OCI-LY1 (cell line): Measurements from ENCODE around the gene MYO1D.

ENCODE experiments used
- H2AFZ ChIP-seq: fragments of 200-600 bp; sonication (generic), shearing (Covaris generic); 2 replicates; pipeline ENCODE4 v1.6.0; 2014; ENCODE audit warnings: antibody characterized with exemption, mild to moderate bottlenecking, low read length
- H3F3A ChIP-seq: fragments of 200-600 bp; sonication (generic), shearing (Covaris generic); 2 replicates; pipeline ENCODE4 v1.6.0; 2014; ENCODE audit warnings: mild to moderate bottlenecking, antibody characterized with exemption, low read length, moderate library complexity; ENCODE audit not compliant: insufficient read depth
- H3K27ac ChIP-seq: fragments of 200-600 bp; sonication (generic); 2 replicates; pipeline ENCODE4 v1.5.1; 2014; ENCODE audit warnings: low read length, mixed run types, mild to moderate bottlenecking, low read depth; ENCODE audit not compliant: poor library complexity, severe bottlenecking
- H3K27me3 ChIP-seq: fragments of 200-600 bp; sonication (generic); 2 replicates; pipeline ENCODE4 v1.6.0; 2014; ENCODE audit warnings: antibody characterized with exemption, mild to moderate bottlenecking, low read length, moderate library complexity; ENCODE audit not compliant: insufficient read depth
- H3K36me3 ChIP-seq: fragments of 200-600 bp; sonication (generic); 2 replicates; pipeline ENCODE4 v1.6.1; 2014; ENCODE audit warnings: mild to moderate bottlenecking, antibody characterized with exemption, low read length, moderate library complexity, mixed read lengths; ENCODE audit not compliant: insufficient read depth
- H3K4me1 ChIP-seq: fragments of 200-600 bp; sonication (generic); 2 replicates; pipeline ENCODE4 v1.5.1; 2014; ENCODE audit warnings: mild to moderate bottlenecking, low read length, moderate library complexity; ENCODE audit not compliant: insufficient read depth, severe bottlenecking
- H3K4me2 ChIP-seq: fragments of 200-600 bp; sonication (generic), shearing (Covaris generic); 2 replicates; pipeline ENCODE4 v1.6.1; 2014; ENCODE audit warnings: low read length
- H3K4me3 ChIP-seq: fragments of 200-600 bp; sonication (generic); 2 replicates; pipeline ENCODE4 v1.5.1; 2014; ENCODE audit warnings: low read length, low read depth, mild to moderate bottlenecking, mixed read lengths; ENCODE audit not compliant: poor library complexity, severe bottlenecking
- H3K79me2 ChIP-seq: fragments of 200-600 bp; shearing (Covaris generic); 2 replicates; pipeline ENCODE4 v1.6.1; 2016; ENCODE audit warnings: mixed run types, low read length, mixed read lengths; ENCODE audit not compliant: insufficient read depth
- H3K9ac ChIP-seq: fragments of 200-600 bp; sonication (generic), shearing (Covaris generic); 2 replicates; pipeline ENCODE4 v1.6.1; 2014; ENCODE audit warnings: mild to moderate bottlenecking, low read length, mixed read lengths
- H3K9me2 ChIP-seq: fragments of 200-600 bp; sonication (generic), shearing (Covaris generic); 2 replicates; pipeline ENCODE4 v1.6.1; 2014; ENCODE audit warnings: low read depth, mild to moderate bottlenecking, low read length, mixed read lengths
- H3K9me3 ChIP-seq: fragments of 200-600 bp; shearing (Covaris generic); 2 replicates; pipeline ENCODE4 v1.6.1; 2014; ENCODE audit warnings: low read length, mixed read lengths
- H4K20me1 ChIP-seq: fragments of 200-600 bp; sonication (generic), shearing (Covaris generic); 2 replicates; pipeline ENCODE4 v1.6.0; 2016; ENCODE audit warnings: mild to moderate bottlenecking, low read length; ENCODE audit not compliant: insufficient read depth
- CTCF ChIP-seq: fragments of 200-600 bp; sonication (generic), shearing (Covaris generic); IDR thresholded peaks from 2 replicates; pipeline ENCODE4 v1.5.1; 2017; ENCODE audit warnings: mild to moderate bottlenecking, antibody characterized with exemption, low read length, moderate library complexity, mixed read lengths
- EZH2 ChIP-seq: fragments of 200-600 bp; sonication (generic), shearing (Covaris generic); IDR thresholded peaks from 2 replicates; pipeline ENCODE4 v1.8.0; 2017; ENCODE audit warnings: borderline replicate concordance, mixed run types, mild to moderate bottlenecking, antibody characterized with exemption, low read length, moderate library complexity, mixed read lengths

MYO1D gene

GRCh38 chr17:32769846-32770245 lies 107.1 kb downstream of the MYO1D start:
- no peaks in the 10 kb centered on the region for H3K27me3 ChIP-seq
- no peaks in the 10 kb centered on the region for H3F3A ChIP-seq
- TF ChIP-seq EZH2 (no peak), CTCF (no peak)
- no peaks in the 10 kb centered on the region for H3K9me3 ChIP-seq
- H2AFZ ChIP-seq = no peak overlapping the region
- no peaks in the 10 kb centered on the region for H4K20me1 ChIP-seq
- no peaks in the 10 kb centered on the region for H3K79me2 ChIP-seq
- no peaks in the 10 kb centered on the region for H3K36me3 ChIP-seq
- no peaks in the 10 kb centered on the region for H3K4me1 ChIP-seq
- H3K9ac ChIP-seq = no peak overlapping the region
- no peaks in the 10 kb centered on the region for H3K9me2 ChIP-seq
- H3K27ac ChIP-seq = no peak overlapping the region
- no peak overlapping the region for H3K4me3 ChIP-seq
- no peak overlapping the region for H3K4me2 ChIP-seq

- Histone ChIP-seq H3K4me2 (no peak overlapping the region), H3K27ac (no peak overlapping the region), H3K9ac (no peak overlapping the region), H3K36me3 (no peaks in the 10 kb centered on the region), H3K4me1 (no peaks in the 10 kb centered on the region), H4K20me1 (no peaks in the 10 kb centered on the region), H3K4me3 (no peak overlapping the region), H3K9me3 (no peaks in the 10 kb centered on the region), H3K79me2 (no peaks in the 10 kb centered on the region), H3K27me3 (no peaks in the 10 kb centered on the region), H2AFZ (no peak overlapping the region), H3K9me2 (no peaks in the 10 kb centered on the region), H3F3A (no peaks in the 10 kb centered on the region)
- TF ChIP-seq EZH2 (no peak), CTCF (no peak)
Observed at GRCh38 chr17:32763855-32764439, 113.0 kb downstream of the MYO1D start.

- no peaks in the 10 kb centered on the region for H3K79me2 ChIP-seq
- no peak overlapping the region for H3K9ac ChIP-seq
- no peak overlapping the region for H3K4me3 ChIP-seq
- no peak overlapping the region for H2AFZ ChIP-seq
- H3K4me2 ChIP-seq = no peak overlapping the region
- no peaks in the 10 kb centered on the region for H3K4me1 ChIP-seq
- H4K20me1 ChIP-seq = no peaks in the 10 kb centered on the region
- TF ChIP-seq CTCF (no peak), EZH2 (no peak)
- H3K9me3 ChIP-seq = no peaks in the 10 kb centered on the region
- no peak overlapping the region for H3K27ac ChIP-seq
- no peaks in the 10 kb centered on the region for H3K9me2 ChIP-seq
- H3F3A ChIP-seq = no peaks in the 10 kb centered on the region
- no peaks in the 10 kb centered on the region for H3K36me3 ChIP-seq
- H3K27me3 ChIP-seq = no peaks in the 10 kb centered on the region
Observed at GRCh38 chr17:32759476-32759875, 117.4 kb downstream of the MYO1D start.
